ENCODE measurements around the gene CLTB. TPM values are rescaled to one million over a fixed set of nuclear protein-coding genes. Genes with fewer than 3 reads are reported as not detected.

CLTB gene
- total and polyA plus RNA-seq, 2 of the 13 experiments (the other 11 are each of a cell fraction or from before 2014, with no cell fraction given) = 23.3 to 33.8 TPM

DNA sequence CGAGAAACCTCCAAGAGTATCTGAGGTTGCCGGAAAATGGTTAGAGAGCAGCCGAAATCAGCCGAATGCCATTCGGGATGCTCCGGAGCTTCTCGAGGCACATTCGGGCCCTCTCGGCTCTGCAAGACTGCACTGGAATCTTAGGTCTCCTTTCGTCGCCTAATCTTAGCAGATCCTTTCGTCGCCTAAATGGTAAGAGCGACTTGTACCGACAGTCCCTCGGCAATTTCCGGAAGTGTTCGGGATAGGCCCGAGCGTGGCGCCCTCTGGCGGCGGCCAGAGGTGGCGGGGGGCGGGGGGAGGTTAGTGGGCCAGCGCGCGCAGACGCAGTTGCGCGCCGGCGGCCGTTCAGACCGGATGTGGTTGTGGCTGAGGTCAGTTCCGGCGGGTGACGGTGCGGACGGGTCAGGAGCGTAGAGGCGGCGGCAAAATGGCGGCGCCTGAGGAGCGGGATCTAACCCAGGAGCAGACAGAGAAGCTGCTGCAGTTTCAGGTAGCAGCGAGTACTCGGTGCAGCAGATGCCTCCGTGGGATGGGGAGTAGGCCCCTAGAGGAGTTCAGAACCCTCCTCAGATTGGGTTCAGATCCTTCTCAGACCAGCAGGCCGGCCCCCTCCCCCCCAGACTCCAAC is 31.8 kb upstream of the CLTB start, which contains the start of gene FAF2 (continued):
- TF ChIP-seq ZMAT3 (CRISPR knock-in tag; conservative IDR thresholded peaks at IDR 0.05) (no peak), ZNF251 (CRISPR knock-in tag; IDR thresholded peaks at IDR 0.05) (no peak), ZNF737 (CRISPR knock-in tag; IDR thresholded peaks at IDR 0.05; ENCODE audit: borderline replicate concordance) (no peak), FOXA1 (IDR thresholded peaks at IDR 0.05) (no peak), FOXA1 (CRISPR knock-in tag; IDR thresholded peaks at IDR 0.05) (no peak), DNMT1 (CRISPR knock-in tag; IDR thresholded peaks at IDR 0.05) (no peak), ZBTB1 (CRISPR knock-in tag; IDR thresholded peaks at IDR 0.05; ENCODE audit: borderline replicate concordance) (no peak), ZNF564 (CRISPR knock-in tag; IDR thresholded peaks at IDR 0.05) (no peak; the same call in 1 of the 2 replicates), NFE2L1 (CRISPR knock-in tag; IDR thresholded peaks at IDR 0.05; ENCODE audit: borderline replicate concordance) (no peak), NKX3-1 (CRISPR knock-in tag; IDR thresholded peaks at IDR 0.05) (peak; percentile 14; the same call in 1 of the 2 replicates), ZNF335 (CRISPR knock-in tag; IDR thresholded peaks at IDR 0.05) (no peak), ZNF235 (CRISPR knock-in tag; IDR thresholded peaks at IDR 0.05; ENCODE audit: borderline replicate concordance) (0 out of 2 replicates have a peak, but pooled peaks have one; percentile 55), SIX1 (CRISPR knock-in tag; IDR thresholded peaks at IDR 0.05; ENCODE audit: borderline replicate concordance) (no peak), GABPB1 (CRISPR knock-in tag; IDR thresholded peaks at IDR 0.05) (peak; percentile 97), ZNF292 (CRISPR knock-in tag; IDR thresholded peaks at IDR 0.05; ENCODE audit: borderline replicate concordance, low read depth) (no peak), KAT2B (IDR thresholded peaks at IDR 0.05; ENCODE audit: borderline replicate concordance, low read depth, low read length) (no peak), HDAC1 (CRISPR knock-in tag; IDR thresholded peaks at IDR 0.05) (peak; percentile 53), PPARG (CRISPR knock-in tag; conservative IDR thresholded peaks at IDR 0.05) (0 out of 2 replicates have a peak, but pooled peaks have one; percentile 13), SMARCC2 (IDR thresholded peaks at IDR 0.05) (no peak), IRF2 (CRISPR knock-in tag; IDR thresholded peaks at IDR 0.05) (peak; percentile 80), ZSCAN31 (CRISPR knock-in tag; IDR thresholded peaks at IDR 0.05; ENCODE audit: low read depth) (0 out of 2 replicates have a peak, but pooled peaks have one; percentile 25), SCMH1 (CRISPR knock-in tag; IDR thresholded peaks at IDR 0.05; ENCODE audit: borderline replicate concordance) (no peak), TBX2 (CRISPR knock-in tag; IDR thresholded peaks at IDR 0.05; ENCODE audit: borderline replicate concordance) (no peak; the same call in 1 of the 2 replicates), MAZ (IDR thresholded peaks at IDR 0.05; ENCODE audit: borderline replicate concordance, low read depth, low read length) (peak; percentile 96), MAZ (CRISPR knock-in tag; IDR thresholded peaks at IDR 0.05; ENCODE audit: low read depth) (peak; percentile 88; the same call in 1 of the 2 replicates), TAF1 (CRISPR knock-in tag; IDR thresholded peaks at IDR 0.05) (peak; percentile 86), ZNF12 (CRISPR knock-in tag; IDR thresholded peaks at IDR 0.05) (no peak; the same call in 1 of the 2 replicates), NCOR1 (IDR thresholded peaks at IDR 0.05; ENCODE audit: borderline replicate concordance, low read length) (no peak), MIER3 (CRISPR knock-in tag; IDR thresholded peaks at IDR 0.05; ENCODE audit: borderline replicate concordance) (peak; percentile 44; the same call in 1 of the 2 replicates), RAD51 (IDR thresholded peaks at IDR 0.05; ENCODE audit: borderline replicate concordance) (no peak), ZNF724P (CRISPR knock-in tag; IDR thresholded peaks at IDR 0.05; ENCODE audit: borderline replicate concordance) (no peak), MAFK (conservative IDR thresholded peaks at IDR 0.05 in 1 of 2, IDR thresholded peaks at IDR 0.05 in 1 of 2; ENCODE audit: low read length in 2 of 2) (no peak)
- TF ChIP-seq, protein P1, sequence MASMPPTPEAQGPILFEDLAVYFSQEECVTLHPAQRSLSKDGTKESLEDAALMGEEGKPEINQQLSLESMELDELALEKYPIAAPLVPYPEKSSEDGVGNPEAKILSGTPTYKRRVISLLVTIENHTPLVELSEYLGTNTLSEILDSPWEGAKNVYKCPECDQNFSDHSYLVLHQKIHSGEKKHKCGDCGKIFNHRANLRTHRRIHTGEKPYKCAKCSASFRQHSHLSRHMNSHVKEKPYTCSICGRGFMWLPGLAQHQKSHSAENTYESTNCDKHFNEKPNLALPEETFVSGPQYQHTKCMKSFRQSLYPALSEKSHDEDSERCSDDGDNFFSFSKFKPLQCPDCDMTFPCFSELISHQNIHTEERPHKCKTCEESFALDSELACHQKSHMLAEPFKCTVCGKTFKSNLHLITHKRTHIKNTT (CRISPR knock-in tag; IDR thresholded peaks at IDR 0.05) = no peak

Data from HepG2 (cell line).